ENCODE results near the gene CHD9.

- TF ChIP-seq POLR2AphosphoS5 (IDR thresholded peaks at IDR 0.05) (no peak), CTCF (IDR thresholded peaks at IDR 0.05) (no peak)
Observed at GRCh38 chr16:53078247-53078646, 23.5 kb downstream of the CHD9 start.
